WTC11 (cell line): ENCODE data around the gene ZNF526.

Experiments
- ATF3 ChIP-seq: sonication (generic); formaldehyde crosslinking; conservative IDR thresholded peaks from 2 replicates; pipeline ENCODE4 v1.8.1; 2022; ENCODE audit warnings: mild to moderate bottlenecking, missing genetic modification reagents
- CBFB ChIP-seq: sonication (generic); formaldehyde crosslinking; IDR thresholded peaks from 2 replicates; pipeline ENCODE4 v1.8.1; 2022; ENCODE audit warnings: mild to moderate bottlenecking, low read depth, missing genetic modification reagents
- CTCF ChIP-seq: fragments of 200-600 bp; IDR thresholded peaks from 2 replicates; pipeline ENCODE4 v1.8.0; 2022; ENCODE audit warnings: antibody characterized with exemption
- ESRRA ChIP-seq: sonication (generic); formaldehyde crosslinking; IDR thresholded peaks from 2 replicates; pipeline ENCODE4 v1.8.1; 2022; ENCODE audit warnings: mild to moderate bottlenecking, missing genetic modification reagents, borderline replicate concordance
- HMGXB4 ChIP-seq: sonication (generic); formaldehyde crosslinking; IDR thresholded peaks from 2 replicates; pipeline ENCODE4 v1.8.1; 2023; ENCODE audit warnings: mild to moderate bottlenecking, moderate library complexity, missing genetic modification reagents
- IRF2 ChIP-seq: sonication (generic); formaldehyde crosslinking; IDR thresholded peaks from 2 replicates; pipeline ENCODE4 v1.8.0; 2022; ENCODE audit warnings: low read depth, missing genetic modification reagents, borderline replicate concordance
- MLX ChIP-seq: sonication (generic); formaldehyde crosslinking; IDR thresholded peaks from 2 replicates; pipeline ENCODE4 v1.8.1; 2023; ENCODE audit warnings: mild to moderate bottlenecking, missing genetic modification reagents, moderate library complexity
- TP53 ChIP-seq: sonication (generic); formaldehyde crosslinking; IDR thresholded peaks from 2 replicates; pipeline ENCODE4 v1.8.1; 2023; ENCODE audit warnings: mild to moderate bottlenecking, missing genetic modification reagents
- ZNF281 ChIP-seq: sonication (generic); formaldehyde crosslinking; IDR thresholded peaks from 2 replicates; pipeline ENCODE4 v1.8.0; 2023; ENCODE audit warnings: mild to moderate bottlenecking, missing genetic modification reagents
- ZNF416 ChIP-seq: fragments of 250-450 bp; sonication (Bioruptor Pico); IDR thresholded peaks from 2 replicates; pipeline ENCODE4 v1.9.0; 2021; ENCODE audit warnings: mild to moderate bottlenecking, inconsistent platforms
- TF ChIP-seq, protein P1 (sequence below): sonication (generic); formaldehyde crosslinking; IDR thresholded peaks from 2 replicates; pipeline ENCODE4 v1.8.1; 2022; ENCODE audit warnings: low read depth, mild to moderate bottlenecking, moderate library complexity, missing genetic modification reagents, borderline replicate concordance
- TF ChIP-seq, protein P2 (sequence below): sonication (generic); formaldehyde crosslinking; IDR thresholded peaks from 2 replicates; pipeline ENCODE4 v1.8.0; 2022; ENCODE audit warnings: mild to moderate bottlenecking, missing genetic modification reagents

DNA sequence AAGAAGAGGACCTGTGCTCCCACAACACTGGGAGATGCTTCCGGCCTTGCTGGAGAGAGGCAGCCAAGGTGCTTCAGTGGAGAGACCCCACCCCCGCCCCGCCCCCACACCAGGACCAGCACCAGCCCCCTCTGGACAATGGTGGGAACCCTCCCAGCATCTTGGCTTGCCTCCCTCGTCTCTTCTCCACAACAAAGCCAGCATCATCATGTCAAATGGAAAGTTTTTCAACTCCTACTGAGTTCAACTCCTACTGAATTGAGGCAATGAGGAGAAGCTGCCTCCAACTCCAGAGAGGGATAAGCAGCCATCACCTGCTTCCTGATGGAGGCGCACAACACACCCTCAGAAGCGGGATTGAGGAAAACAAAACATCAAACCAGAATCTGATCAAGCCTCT is 15.4 kb upstream of the ZNF526 start:
- no peak for TF ChIP-seq ZNF281 (CRISPR knock-in tag)
- no peak for TF ChIP-seq HMGXB4 (CRISPR knock-in tag)
- TF ChIP-seq CTCF, result no peak
- no peak for TF ChIP-seq ATF3 (CRISPR knock-in tag)
- TF ChIP-seq, protein P1, sequence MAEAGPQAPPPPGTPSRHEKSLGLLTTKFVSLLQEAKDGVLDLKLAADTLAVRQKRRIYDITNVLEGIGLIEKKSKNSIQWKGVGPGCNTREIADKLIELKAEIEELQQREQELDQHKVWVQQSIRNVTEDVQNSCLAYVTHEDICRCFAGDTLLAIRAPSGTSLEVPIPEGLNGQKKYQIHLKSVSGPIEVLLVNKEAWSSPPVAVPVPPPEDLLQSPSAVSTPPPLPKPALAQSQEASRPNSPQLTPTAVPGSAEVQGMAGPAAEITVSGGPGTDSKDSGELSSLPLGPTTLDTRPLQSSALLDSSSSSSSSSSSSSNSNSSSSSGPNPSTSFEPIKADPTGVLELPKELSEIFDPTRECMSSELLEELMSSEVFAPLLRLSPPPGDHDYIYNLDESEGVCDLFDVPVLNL (CRISPR knock-in tag), result no peak
- TF ChIP-seq TP53 (CRISPR knock-in tag), result no peak
- no peak for TF ChIP-seq ZNF416
- TF ChIP-seq, protein P2, sequence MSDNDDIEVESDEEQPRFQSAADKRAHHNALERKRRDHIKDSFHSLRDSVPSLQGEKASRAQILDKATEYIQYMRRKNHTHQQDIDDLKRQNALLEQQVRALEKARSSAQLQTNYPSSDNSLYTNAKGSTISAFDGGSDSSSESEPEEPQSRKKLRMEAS, result no peak
- TF ChIP-seq IRF2, result no peak
- no peak for TF ChIP-seq CBFB
- no peak for TF ChIP-seq MLX (CRISPR knock-in tag)
- TF ChIP-seq ESRRA (CRISPR knock-in tag), result no peak
